ENCODE measurements around the gene TNPO1.

The TNPO1 gene

DNA sequence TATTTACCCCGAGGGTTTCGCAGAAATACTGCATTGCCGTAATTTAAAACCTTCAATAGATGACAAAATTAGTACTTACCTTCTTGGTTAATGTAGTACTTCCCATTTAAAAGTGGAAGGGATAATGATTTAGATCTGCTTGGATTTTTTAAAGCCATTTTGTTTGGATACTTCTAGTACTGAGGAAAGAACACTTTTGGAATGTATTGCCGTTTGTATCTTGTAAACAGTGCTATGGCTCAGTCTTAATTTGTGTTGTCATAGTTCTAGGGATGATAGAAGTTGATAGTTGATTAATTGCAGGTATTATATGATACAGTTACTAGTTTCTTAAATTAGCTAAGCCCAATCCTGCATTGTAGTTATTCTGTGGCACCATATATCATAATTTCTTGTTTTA, 33.1 kb downstream of the TNPO1 start:
- H3K4me3 ChIP-seq (ENCODE audit: low read depth in 1 of 2, low read length in 2 of 2): peak overlapping the region; percentile 48 to 72; a peak in 3 of 4 replicates
- no peaks in the 10 kb centered on the region for H3K9me3 ChIP-seq (ENCODE audit: insufficient read depth, low read length, severe bottlenecking)
- TF ChIP-seq CTCF (IDR thresholded peaks at IDR 0.05; ENCODE audit: borderline replicate concordance, extremely low read depth, low read length, poor library complexity, severe bottlenecking) (no peak), EZH2 (IDR thresholded peaks at IDR 0.05; ENCODE audit: borderline replicate concordance, low read depth, low read length, severe bottlenecking) (no peak)
- H3K27me3 ChIP-seq (ENCODE audit: insufficient read depth, low read length, poor library complexity): peaks cover 6% of the 10 kb centered on the region
- ATAC-seq (ENCODE audit: insufficient read depth, low read depth): no peak
- peak overlapping the region; percentile 71 for H3K4me2 ChIP-seq (ENCODE audit: insufficient read depth, low read length)
- peak overlapping the region; percentile 70 for H3K9ac ChIP-seq (ENCODE audit: low read depth, low read length)
- peaks cover 59% of the 10 kb centered on the region for H3K4me1 ChIP-seq (ENCODE audit: insufficient read depth, low read length)
- peaks cover 48% of the 10 kb centered on the region for H3K36me3 ChIP-seq (ENCODE audit: insufficient read depth, low read length)
- H3K27ac ChIP-seq (ENCODE audit: low read length): peak overlapping the region; percentile 90
- no peak for DNase-seq
- peaks cover 72% of the 10 kb centered on the region for H3K79me2 ChIP-seq (ENCODE audit: insufficient read depth, low read length)
- no peak overlapping the region for H2AFZ ChIP-seq (ENCODE audit: low read depth, low read length)
- H4K20me1 ChIP-seq (ENCODE audit: insufficient read depth, low read length): peaks cover 48% of the 10 kb centered on the region

DNA sequence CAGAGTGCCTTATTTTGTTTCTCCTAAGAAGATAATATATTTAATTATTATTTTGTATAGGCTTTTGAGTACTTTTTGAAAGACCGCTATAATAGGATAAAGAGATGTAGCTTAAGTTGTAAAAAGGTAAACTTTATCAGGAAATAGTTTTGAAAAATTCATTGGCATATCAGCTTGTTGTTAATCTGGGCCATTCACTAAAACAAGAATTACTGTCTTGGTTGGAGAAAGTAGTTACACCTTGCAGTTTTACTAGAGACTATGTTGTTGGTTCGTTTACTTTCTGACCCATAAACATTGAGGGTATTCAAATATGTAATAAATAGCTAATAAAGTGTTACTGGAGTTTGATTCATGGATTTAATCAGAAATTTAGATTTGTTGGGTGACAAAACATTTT, 33.7 kb downstream of the TNPO1 start:
- H3K4me2 ChIP-seq (ENCODE audit: insufficient read depth, low read length): peak overlapping the region; percentile 71
- peaks cover 59% of the 10 kb centered on the region for H3K4me1 ChIP-seq (ENCODE audit: insufficient read depth, low read length)
- DNase-seq: no peak
- peaks cover 54% of the 10 kb centered on the region for H3K36me3 ChIP-seq (ENCODE audit: insufficient read depth, low read length)
- H3K4me3 ChIP-seq (ENCODE audit: low read depth in 1 of 2, low read length in 2 of 2): peak overlapping the region; percentile 48 to 72; a peak in 3 of 4 replicates
- H3K9me3 ChIP-seq (ENCODE audit: insufficient read depth, low read length, severe bottlenecking): no peaks in the 10 kb centered on the region
- H3K79me2 ChIP-seq (ENCODE audit: insufficient read depth, low read length): peaks cover 78% of the 10 kb centered on the region
- H4K20me1 ChIP-seq (ENCODE audit: insufficient read depth, low read length): peaks cover 51% of the 10 kb centered on the region
- peaks cover 6% of the 10 kb centered on the region for H3K27me3 ChIP-seq (ENCODE audit: insufficient read depth, low read length, poor library complexity)
- H3K27ac ChIP-seq (ENCODE audit: low read length): 0 out of 2 replicates have a peak overlapping the region, but pooled peaks have one; percentile 26
- H2AFZ ChIP-seq (ENCODE audit: low read depth, low read length): no peak overlapping the region
- ATAC-seq (ENCODE audit: insufficient read depth, low read depth): no peak
- peak overlapping the region; percentile 70 for H3K9ac ChIP-seq (ENCODE audit: low read depth, low read length)
- TF ChIP-seq EZH2 (IDR thresholded peaks at IDR 0.05; ENCODE audit: borderline replicate concordance, low read depth, low read length, severe bottlenecking): no peak
- TF ChIP-seq CTCF (IDR thresholded peaks at IDR 0.05; ENCODE audit: borderline replicate concordance, extremely low read depth, low read length, poor library complexity, severe bottlenecking): no peak

DNA sequence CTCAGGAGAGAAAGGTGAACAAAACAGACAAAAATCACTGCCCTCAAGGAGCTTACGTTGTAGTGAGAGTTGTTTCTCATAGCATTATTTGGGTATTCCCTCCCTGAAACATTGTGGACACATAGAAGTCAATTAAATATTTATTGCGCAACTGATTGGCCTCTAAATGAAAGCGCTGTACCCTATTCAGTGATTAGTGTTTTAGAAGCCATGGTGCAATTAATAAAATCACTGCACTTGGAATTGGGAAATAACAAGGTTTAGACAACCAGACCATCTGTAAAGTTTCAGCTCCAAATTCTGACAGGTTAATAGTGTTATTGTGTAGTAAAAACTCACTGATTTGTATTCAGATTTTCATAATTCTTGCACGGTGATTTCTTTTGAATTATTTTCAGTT, 35.9 kb downstream of the TNPO1 start:
- Histone ChIP-seq H3K36me3 (ENCODE audit: insufficient read depth, low read length) (peaks cover 76% of the 10 kb centered on the region), H3K79me2 (ENCODE audit: insufficient read depth, low read length) (peaks cover 98% of the 10 kb centered on the region)

More for the DNA sequence above, 35.9 kb downstream of the TNPO1 start:
- H3K27me3 ChIP-seq (ENCODE audit: insufficient read depth, low read length, poor library complexity): no peaks in the 10 kb centered on the region
- TF ChIP-seq CTCF (IDR thresholded peaks at IDR 0.05; ENCODE audit: borderline replicate concordance, extremely low read depth, low read length, poor library complexity, severe bottlenecking) (no peak), EZH2 (IDR thresholded peaks at IDR 0.05; ENCODE audit: borderline replicate concordance, low read depth, low read length, severe bottlenecking) (no peak)
- no peak for DNase-seq
- H3K4me2 ChIP-seq (ENCODE audit: insufficient read depth, low read length): peak overlapping the region; percentile 71
- no peak overlapping the region for H3K27ac ChIP-seq (ENCODE audit: low read length)
- peaks cover 68% of the 10 kb centered on the region for H4K20me1 ChIP-seq (ENCODE audit: insufficient read depth, low read length)
- no peak for ATAC-seq (ENCODE audit: insufficient read depth, low read depth)
- H3K9ac ChIP-seq (ENCODE audit: low read depth, low read length): no peak overlapping the region
- H3K4me3 ChIP-seq (ENCODE audit: low read depth in 1 of 2, low read length in 2 of 2): peak overlapping the region in 1 of 2 experiments; percentile 14; a peak in 1 of 4 replicates
- H3K4me1 ChIP-seq (ENCODE audit: insufficient read depth, low read length): peaks cover 56% of the 10 kb centered on the region
- H3K9me3 ChIP-seq (ENCODE audit: insufficient read depth, low read length, severe bottlenecking): no peaks in the 10 kb centered on the region
- no peak overlapping the region for H2AFZ ChIP-seq (ENCODE audit: low read depth, low read length)

Data from DND-41 (cell line).